Adrenal gland (tissue), 5 donors: ENCODE data around the gene CDK13.

Experiments
- CTCF ChIP-seq, 6 experiments: fragments of 450-650 bp in 4 of 6; fragments of 200-600 bp in 2 of 6; sonication (generic) in 1 of 6; IDR thresholded peaks; 1 replicate in 5 of 6; 2 replicates in 1 of 6; pipeline versions ENCODE4 v1.5.1 to v1.8.0; 2016 to 2021; ENCODE audit warnings: antibody characterized with exemption in 6 of 6, mild to moderate bottlenecking in 2 of 6, moderate library complexity in 1 of 6
- POLR2A ChIP-seq, 2 donors: fragments of 450-650 bp; IDR thresholded peaks; one replicate each; pipeline ENCODE4 v1.6.1; 2017; ENCODE audit warnings: antibody characterized with exemption in 2 of 2, mild to moderate bottlenecking in 2 of 2, moderate library complexity in 1 of 2
- donor health status: DM: no; HTN: no; CAD: no.

DNA sequence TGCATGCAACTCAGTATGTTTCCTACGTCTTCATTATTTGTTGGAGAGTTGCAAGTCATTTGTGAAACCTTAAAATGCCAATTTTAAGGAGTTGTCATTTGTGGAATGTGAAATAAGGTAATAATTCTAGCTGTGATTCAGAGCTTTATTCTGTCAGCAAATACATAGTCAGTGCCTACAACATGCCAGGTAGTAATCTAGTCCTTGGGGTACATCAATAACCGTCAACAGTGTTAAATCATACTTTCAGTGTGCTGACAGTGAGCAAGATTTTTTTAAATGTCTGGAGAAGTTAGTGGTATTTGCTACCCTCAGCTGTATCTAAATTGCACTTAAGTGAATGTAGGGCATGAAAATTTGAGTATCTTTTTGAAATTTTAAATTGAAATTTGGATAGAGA, 147.7 kb downstream of the CDK13 start:
- no peak for TF ChIP-seq CTCF (IDR thresholded peaks at IDR 0.05)
- TF ChIP-seq POLR2A (IDR thresholded peaks at IDR 0.05), result no peak
